BJ (cell line): ENCODE data around the gene ARRDC5. TPM values are rescaled to one million over a fixed set of nuclear protein-coding genes. Genes with fewer than 3 reads are reported as not detected.

Experiments
- CTCF ChIA-PET: fragments of 350-600 bp; formaldehyde crosslinking; extraction: SDS; loops from one replicate; lab custom pipeline; 2021; ENCODE audit warnings: antibody characterized with exemption, inconsistent platforms; lab: Yijun Ruan, JAX
- POLR2A ChIA-PET: fragments of 300-600 bp; sonication (Branson Sonifier 250); formaldehyde crosslinking; extraction: SDS; loops from one replicate; lab custom pipeline; 2021; ENCODE audit warnings: antibody characterized with exemption; lab: Charles Lee
- DNase-seq: peaks from one replicate; pipeline ENCODE4 v3.0.0-alpha.2; 2011; ENCODE audit warnings: low read depth
- H3K27me3 ChIP-seq: 2 replicates; pipeline ENCODE4 v1.6.0; 2011; ENCODE audit warnings: low read length; ENCODE audit not compliant: control insufficient read depth, insufficient read depth
- H3K36me3 ChIP-seq: 2 replicates; pipeline ENCODE4 v1.5.1; 2011; ENCODE audit warnings: low read length; ENCODE audit not compliant: control insufficient read depth, insufficient read depth
- H3K4me3 ChIP-seq: 2 replicates; pipeline ENCODE4 v1.5.1; 2011; ENCODE audit warnings: low read depth, mild to moderate bottlenecking, control low read depth, low read length
- polyA plus RNA-seq: library from polyadenylated mRNA; depleted of rRNA; stranded (reverse); fragments of >200 nt; gene quantifications from 2 replicates; pipeline ENCODE4 v1.2.3, GENCODE V29; 2011
- TF ChIP-seq, protein P1 (sequence below): IDR thresholded peaks from 2 replicates; pipeline ENCODE4 v1.5.1; 2011; ENCODE audit warnings: low read depth, mild to moderate bottlenecking, control low read depth, inconsistent platforms, low read length, moderate library complexity; ENCODE audit not compliant: insufficient read depth

Gene ARRDC5
- polyA plus RNA-seq, 1 experiment: not detected

DNA sequence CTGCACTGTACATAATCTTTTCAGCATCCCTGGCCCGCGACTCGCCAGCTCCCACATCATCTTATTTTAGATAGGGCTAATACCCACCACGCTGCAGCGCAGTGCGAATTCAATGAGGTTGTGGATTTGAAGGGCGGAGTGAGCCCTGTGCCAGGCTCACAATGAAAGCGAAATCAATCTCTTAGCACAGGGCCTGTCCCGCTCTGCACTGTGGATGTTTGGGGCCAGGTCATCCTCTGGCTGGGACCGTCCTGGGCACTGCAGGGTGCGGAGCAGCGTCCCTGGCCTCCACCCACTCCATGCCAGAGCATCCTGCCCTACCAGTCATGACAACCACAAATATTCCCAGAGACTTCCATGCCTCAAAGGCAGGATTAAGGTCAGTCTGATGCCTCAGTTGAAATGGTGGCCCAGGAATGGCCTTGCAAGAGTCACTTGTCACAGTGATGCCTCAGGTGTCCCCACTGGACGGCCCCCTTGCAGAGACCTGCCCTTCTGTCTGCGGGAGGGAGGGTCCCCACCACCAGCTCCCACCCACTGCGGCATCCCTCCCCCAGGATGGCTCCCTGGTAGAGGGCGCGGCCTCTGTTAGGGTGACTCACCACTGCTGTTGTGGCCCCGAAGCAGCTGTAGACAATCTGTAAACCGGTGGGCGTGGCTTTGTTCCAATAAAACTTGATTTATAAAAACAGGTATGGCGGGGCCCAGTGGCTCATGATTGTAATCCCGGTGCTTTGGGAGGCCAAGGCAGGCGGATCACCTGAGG, 12.2 kb upstream of the ARRDC5 start:
- TF ChIP-seq, protein P1, sequence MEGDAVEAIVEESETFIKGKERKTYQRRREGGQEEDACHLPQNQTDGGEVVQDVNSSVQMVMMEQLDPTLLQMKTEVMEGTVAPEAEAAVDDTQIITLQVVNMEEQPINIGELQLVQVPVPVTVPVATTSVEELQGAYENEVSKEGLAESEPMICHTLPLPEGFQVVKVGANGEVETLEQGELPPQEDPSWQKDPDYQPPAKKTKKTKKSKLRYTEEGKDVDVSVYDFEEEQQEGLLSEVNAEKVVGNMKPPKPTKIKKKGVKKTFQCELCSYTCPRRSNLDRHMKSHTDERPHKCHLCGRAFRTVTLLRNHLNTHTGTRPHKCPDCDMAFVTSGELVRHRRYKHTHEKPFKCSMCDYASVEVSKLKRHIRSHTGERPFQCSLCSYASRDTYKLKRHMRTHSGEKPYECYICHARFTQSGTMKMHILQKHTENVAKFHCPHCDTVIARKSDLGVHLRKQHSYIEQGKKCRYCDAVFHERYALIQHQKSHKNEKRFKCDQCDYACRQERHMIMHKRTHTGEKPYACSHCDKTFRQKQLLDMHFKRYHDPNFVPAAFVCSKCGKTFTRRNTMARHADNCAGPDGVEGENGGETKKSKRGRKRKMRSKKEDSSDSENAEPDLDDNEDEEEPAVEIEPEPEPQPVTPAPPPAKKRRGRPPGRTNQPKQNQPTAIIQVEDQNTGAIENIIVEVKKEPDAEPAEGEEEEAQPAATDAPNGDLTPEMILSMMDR: no peak
- Histone ChIP-seq H3K27me3 (no peaks in the 10 kb centered on the region), H3K36me3 (no peaks in the 10 kb centered on the region), H3K4me3 (no peak overlapping the region)
- CTCF ChIA-PET: interaction anchor here (1.2 to 7.4 kb wide), 4 partner anchors 42 to 116 kb away, joined by 3 to 133 read pairs (median 26); no protein-coding TSS in a partner anchor
- POLR2A ChIA-PET: no interaction called here
- peak; percentile 55 for DNase-seq

DNA sequence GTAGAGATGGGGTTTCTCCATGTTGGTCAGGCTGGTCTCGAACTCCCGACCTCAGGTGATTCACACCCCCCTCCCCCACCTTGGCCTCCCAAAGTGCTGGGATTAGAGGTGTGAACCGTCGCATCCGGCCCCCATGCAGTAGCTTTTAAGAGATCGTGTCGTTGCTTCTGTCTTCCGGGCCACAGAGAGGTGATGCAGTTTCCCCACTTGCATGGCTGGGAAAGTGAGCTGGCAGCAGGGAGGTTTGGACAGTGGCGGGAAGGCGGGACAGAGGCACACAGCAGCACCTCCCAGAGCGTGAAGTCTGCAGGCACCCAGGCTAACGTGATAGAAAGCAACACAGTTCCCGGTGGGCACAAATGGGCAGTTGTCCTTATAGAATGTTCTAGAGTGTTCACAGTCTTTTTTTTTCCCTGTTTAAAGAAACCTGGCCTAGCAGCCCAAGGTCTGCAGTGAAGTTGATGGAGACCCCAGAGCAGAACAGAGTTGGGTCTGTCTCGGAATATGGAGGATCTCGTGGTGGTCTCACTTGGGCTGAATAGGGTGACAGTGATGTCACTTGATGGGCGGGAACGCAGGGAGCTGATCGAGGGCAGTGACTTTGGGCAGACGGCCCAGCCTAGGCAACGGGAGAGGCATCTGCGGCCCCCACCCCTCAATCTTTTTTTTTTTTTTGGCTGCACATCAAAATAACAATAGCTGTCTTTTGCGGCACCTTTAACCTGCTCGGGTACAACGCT, 11.5 kb upstream of the ARRDC5 start:
- H3K36me3 ChIP-seq: no peaks in the 10 kb centered on the region
- no peak overlapping the region for H3K4me3 ChIP-seq
- POLR2A ChIA-PET: no interaction called here
- DNase-seq: no peak
- CTCF ChIA-PET: interaction anchor here (0.7 to 7.4 kb wide), 6 partner anchors 41 to 662 kb away, joined by 4 to 133 read pairs (median 29); no protein-coding TSS in a partner anchor
- TF ChIP-seq, protein P1: no peak
- H3K27me3 ChIP-seq: no peaks in the 10 kb centered on the region

DNA sequence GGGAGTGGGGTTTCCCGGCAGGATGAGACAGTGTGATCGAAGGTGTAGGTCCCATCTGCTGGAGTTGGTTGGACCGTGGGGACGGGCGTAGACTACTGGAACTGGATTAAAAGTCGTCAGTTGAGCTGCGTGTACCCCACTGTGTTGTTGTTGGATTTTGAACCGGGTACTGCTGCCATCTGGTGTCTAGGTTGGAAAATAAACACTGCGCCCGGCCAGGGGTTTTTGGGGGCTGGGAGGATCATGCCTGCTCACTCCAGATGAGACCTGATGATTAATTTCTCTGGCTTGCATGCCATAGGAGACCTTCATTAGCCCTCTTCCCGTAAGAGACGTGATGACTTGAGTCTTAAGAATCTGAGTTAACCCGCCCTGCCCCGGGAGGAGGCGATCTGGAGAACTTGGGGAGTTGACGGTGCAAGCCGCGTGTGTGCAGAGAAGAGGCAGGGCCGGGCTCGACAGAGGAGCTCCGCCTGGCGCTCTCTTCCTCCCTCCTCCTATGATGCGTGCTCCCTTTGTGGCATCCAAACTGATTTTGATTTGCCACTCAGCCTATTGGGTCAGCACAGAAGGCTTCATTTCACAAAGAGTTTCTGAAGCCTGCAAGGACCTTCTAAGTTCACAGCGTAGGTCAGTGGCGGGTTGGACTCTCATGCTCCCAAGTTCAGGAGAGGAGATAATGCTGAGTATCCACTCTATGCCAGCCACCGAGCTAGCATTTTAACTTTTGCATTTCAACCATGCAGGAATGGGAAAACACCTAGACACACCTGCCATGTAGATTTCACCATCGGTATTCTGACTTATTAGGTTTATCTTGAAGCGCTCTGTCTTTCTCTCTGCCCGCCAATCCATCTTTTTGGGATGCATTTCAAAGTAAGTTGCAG, 9.3 kb upstream of the ARRDC5 start:
- Histone ChIP-seq H3K27me3 (no peaks in the 10 kb centered on the region), H3K36me3 (no peaks in the 10 kb centered on the region), H3K4me3 (peak overlapping the region; percentile 55)
- TF ChIP-seq, protein P1: peak; percentile 66
- ChIA-PET POLR2A (interaction anchor here (0.5 to 1.7 kb wide), 9 partner anchors 45 to 239 kb away, joined by 3 to 10 read pairs (median 5); partner anchors contain the start of genes KDM4B and PLIN3), CTCF (interaction anchor here (0.6 to 7.4 kb wide), 32 partner anchors 10 to 179 kb away, joined by 3 to 133 read pairs (median 6); partner anchors contain the start of genes ARRDC5, FEM1A, KDM4B and PLIN3)
- DNase-seq: peak; percentile 99

DNA sequence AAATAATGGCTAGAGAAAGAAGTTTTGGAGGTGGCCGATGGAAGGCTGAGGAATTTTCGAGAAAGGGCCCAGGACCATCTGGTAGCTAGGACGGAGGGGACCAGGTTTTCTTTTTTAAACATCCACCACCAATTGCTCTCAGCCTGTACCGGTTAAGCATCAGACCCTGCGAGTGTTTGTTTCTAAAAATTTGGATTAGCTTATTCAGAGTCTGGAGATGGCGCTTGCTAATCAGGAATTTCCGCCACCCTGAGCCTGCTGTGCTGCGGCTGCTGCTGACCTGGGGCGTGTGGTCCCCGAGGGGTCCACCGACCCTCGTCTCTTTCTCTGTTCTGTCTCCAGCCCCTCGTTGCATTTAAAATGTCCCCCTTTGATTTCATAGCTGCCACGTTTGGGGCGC, 8.6 kb upstream of the ARRDC5 start:
- ChIA-PET CTCF (interaction anchor here (0.8 to 7.4 kb wide), 24 partner anchors 9 to 179 kb away, joined by 3 to 133 read pairs (median 8); partner anchors contain the start of genes ARRDC5, FEM1A, KDM4B and PLIN3), POLR2A (interaction anchor here (0.5 to 1.7 kb wide), 9 partner anchors 57 to 238 kb away, joined by 3 to 20 read pairs (median 5); partner anchors contain the start of gene KDM4B)
- TF ChIP-seq, protein P1: no peak
- no peak for DNase-seq
- Histone ChIP-seq H3K36me3 (no peaks in the 10 kb centered on the region), H3K4me3 (peak overlapping the region; percentile 55), H3K27me3 (no peaks in the 10 kb centered on the region)
